ENCODE measurements around the gene FPR1.

Gene FPR1

GRCh38 chr19:51755571-51755970 lies 3.9 kb upstream of the FPR1 start:
- no peak for TF ChIP-seq EZH2 (IDR thresholded peaks at IDR 0.05; ENCODE audit: borderline replicate concordance, low read length)
- TF ChIP-seq CTCF (IDR thresholded peaks at IDR 0.05; ENCODE audit: low read length) = no peak
- no peak overlapping the region for H3K9ac ChIP-seq (ENCODE audit: low read length)
- no peaks in the 10 kb centered on the region for H3K36me3 ChIP-seq (ENCODE audit: insufficient read depth, low read length)
- H3K9me2 ChIP-seq (ENCODE audit: low read depth, low read length) = no peaks in the 10 kb centered on the region
- no peaks in the 10 kb centered on the region for H3K4me1 ChIP-seq (ENCODE audit: insufficient read depth, low read length, severe bottlenecking)
- H3K27ac ChIP-seq (ENCODE audit: low read depth, low read length, poor library complexity, severe bottlenecking) = no peak overlapping the region
- no peak overlapping the region for H3K4me2 ChIP-seq (ENCODE audit: low read length)
- no peaks in the 10 kb centered on the region for H3K9me3 ChIP-seq (ENCODE audit: low read length)
- no peak overlapping the region for H2AFZ ChIP-seq (ENCODE audit: low read length)
- H3F3A ChIP-seq (ENCODE audit: insufficient read depth, low read length) = no peaks in the 10 kb centered on the region
- H3K27me3 ChIP-seq (ENCODE audit: insufficient read depth, low read length) = no peaks in the 10 kb centered on the region
- no peaks in the 10 kb centered on the region for H4K20me1 ChIP-seq (ENCODE audit: insufficient read depth, low read length)
- H3K4me3 ChIP-seq (ENCODE audit: low read depth, low read length, poor library complexity, severe bottlenecking) = no peak overlapping the region
- no peaks in the 10 kb centered on the region for H3K79me2 ChIP-seq (ENCODE audit: insufficient read depth, low read length)

GRCh38 chr19:51754770-51755169 lies 3.1 kb upstream of the FPR1 start:
- TF ChIP-seq EZH2 (IDR thresholded peaks at IDR 0.05; ENCODE audit: borderline replicate concordance, low read length) (no peak), CTCF (IDR thresholded peaks at IDR 0.05; ENCODE audit: low read length) (no peak)
- H3K79me2 ChIP-seq (ENCODE audit: insufficient read depth, low read length) = no peaks in the 10 kb centered on the region
- H3K27me3 ChIP-seq (ENCODE audit: insufficient read depth, low read length) = no peaks in the 10 kb centered on the region
- no peak overlapping the region for H3K9ac ChIP-seq (ENCODE audit: low read length)
- no peak overlapping the region for H3K4me3 ChIP-seq (ENCODE audit: low read depth, low read length, poor library complexity, severe bottlenecking)
- no peak overlapping the region for H2AFZ ChIP-seq (ENCODE audit: low read length)
- H3K9me3 ChIP-seq (ENCODE audit: low read length) = no peaks in the 10 kb centered on the region
- H3K36me3 ChIP-seq (ENCODE audit: insufficient read depth, low read length) = no peaks in the 10 kb centered on the region
- no peaks in the 10 kb centered on the region for H3F3A ChIP-seq (ENCODE audit: insufficient read depth, low read length)
- no peak overlapping the region for H3K27ac ChIP-seq (ENCODE audit: low read depth, low read length, poor library complexity, severe bottlenecking)
- no peaks in the 10 kb centered on the region for H3K9me2 ChIP-seq (ENCODE audit: low read depth, low read length)
- H3K4me1 ChIP-seq (ENCODE audit: insufficient read depth, low read length, severe bottlenecking) = no peaks in the 10 kb centered on the region
- H3K4me2 ChIP-seq (ENCODE audit: low read length) = no peak overlapping the region
- no peaks in the 10 kb centered on the region for H4K20me1 ChIP-seq (ENCODE audit: insufficient read depth, low read length)

GRCh38 chr19:51754109-51754508 lies 2.4 kb upstream of the FPR1 start:
- Histone ChIP-seq H3K9me2 (ENCODE audit: low read depth, low read length) (no peaks in the 10 kb centered on the region), H3K4me1 (ENCODE audit: insufficient read depth, low read length, severe bottlenecking) (no peaks in the 10 kb centered on the region), H3K27me3 (ENCODE audit: insufficient read depth, low read length) (no peaks in the 10 kb centered on the region), H3K9me3 (ENCODE audit: low read length) (no peaks in the 10 kb centered on the region), H3K9ac (ENCODE audit: low read length) (no peak overlapping the region), H3K27ac (ENCODE audit: low read depth, low read length, poor library complexity, severe bottlenecking) (no peak overlapping the region), H2AFZ (ENCODE audit: low read length) (no peak overlapping the region), H3F3A (ENCODE audit: insufficient read depth, low read length) (no peaks in the 10 kb centered on the region), H4K20me1 (ENCODE audit: insufficient read depth, low read length) (no peaks in the 10 kb centered on the region), H3K79me2 (ENCODE audit: insufficient read depth, low read length) (no peaks in the 10 kb centered on the region), H3K4me2 (ENCODE audit: low read length) (no peak overlapping the region), H3K36me3 (ENCODE audit: insufficient read depth, low read length) (no peaks in the 10 kb centered on the region), H3K4me3 (ENCODE audit: low read depth, low read length, poor library complexity, severe bottlenecking) (no peak overlapping the region)
- TF ChIP-seq CTCF (IDR thresholded peaks at IDR 0.05; ENCODE audit: low read length) (no peak), EZH2 (IDR thresholded peaks at IDR 0.05; ENCODE audit: borderline replicate concordance, low read length) (no peak)
